HG03342 (cell line): ENCODE measurements around the gene AP2S1.
"Not testable (repeated sequence)": the region's sequence is repeated elsewhere in the genome, so short reads cannot be mapped to it uniquely, and the experiment has no call there.

Source experiments
- ATAC-seq: cut with Tn5 transposase; IDR thresholded peaks from one replicate; pipeline ENCODE4 v1.9.1; 2021; ENCODE audit warnings: mild to moderate bottlenecking, moderate library complexity; ENCODE audit not compliant: unreplicated experiment

AP2S1 gene

GRCh38 chr19:46868025-46868802, 17.6 kb upstream of the AP2S1 start:
- ATAC-seq = no peak

GRCh38 chr19:46867170-46867569, 16.5 kb upstream of the AP2S1 start:
- ATAC-seq = no peak

- ATAC-seq = no peak
These were observed 15.9 kb upstream of the AP2S1 start for GRCh38 chr19:46866407-46867136.

GRCh38 chr19:46863818-46864629, 13.4 kb upstream of the AP2S1 start:
- no peak for ATAC-seq

- ATAC-seq = no peak
These were observed 12.5 kb upstream of the AP2S1 start for GRCh38 chr19:46862974-46863632.

- no peak for ATAC-seq
These were observed 11.8 kb upstream of the AP2S1 start for GRCh38 chr19:46862503-46862834.

GRCh38 chr19:46861691-46862502, 11.3 kb upstream of the AP2S1 start:
- ATAC-seq = no peak

GRCh38 chr19:46860846-46861690, 10.4 kb upstream of the AP2S1 start, which contains the start of gene ARHGAP35:
Gene ARHGAP35, plus strand, starts transcription at chr19:46860997. Its CDS starts 57,679 bp downstream, at chr19:46918676.
- peak; percentile 11 for ATAC-seq

GRCh38 chr19:46860125-46860845, 9.6 kb upstream of the AP2S1 start:
- ATAC-seq = peak; percentile 66

- no peak for ATAC-seq
These were observed 9.0 kb upstream of the AP2S1 start for GRCh38 chr19:46859637-46860124.

- peak; percentile 43 for ATAC-seq
These were observed 5.7 kb upstream of the AP2S1 start for GRCh38 chr19:46856062-46857022.

- ATAC-seq = not testable (repeated sequence)
These were observed 4.1 kb upstream of the AP2S1 start for GRCh38 chr19:46854698-46855097.

GRCh38 chr19:46852830-46853229, 2.2 kb upstream of the AP2S1 start:
- ATAC-seq = no peak

- ATAC-seq = no peak
These were observed 1.0 kb downstream of the AP2S1 start for GRCh38 chr19:46849610-46850009.

- ATAC-seq = no peak
These were observed 2.3 kb downstream of the AP2S1 start for GRCh38 chr19:46848389-46848788.

- ATAC-seq = no peak
These were observed 3.1 kb downstream of the AP2S1 start for GRCh38 chr19:46847528-46847927.

- ATAC-seq = no peak
These were observed 4.6 kb downstream of the AP2S1 start for GRCh38 chr19:46845959-46846459.
